Keratinocyte (primary cell): ENCODE measurements around the gene TNS4. TPM values are rescaled to one million over a fixed set of nuclear protein-coding genes. Genes with fewer than 3 reads are reported as not detected.

Experiments
- DNase-seq: peaks from one replicate; pipeline ENCODE4 v3.0.0-alpha.2; 2011; ENCODE audit warnings: low read depth, missing footprints, low spot score
- FAIRE-seq: peaks from 2 replicates; lab custom pipeline; 2011; peaks lifted over from hg19 to GRCh38; lab: Jason Lieb, UNC
- H2AFZ ChIP-seq: 2 replicates; pipeline ENCODE4 v1.6.0; 2012; ENCODE audit warnings: low read length, control low read depth, inconsistent platforms; ENCODE audit not compliant: control insufficient read depth
- H3K27ac ChIP-seq: 2 replicates; pipeline ENCODE4 v1.5.1; 2011; ENCODE audit warnings: low read length; ENCODE audit not compliant: control insufficient read depth, insufficient read depth
- H3K27me3 ChIP-seq: 3 replicates; pipeline ENCODE4 v1.6.0; 2011; ENCODE audit warnings: low read length; ENCODE audit not compliant: control insufficient read depth, insufficient read depth; ENCODE audit errors: extremely low read depth
- H3K36me3 ChIP-seq, 2 experiments: 2 replicates in 1 of 2; 3 replicates in 1 of 2; pipeline ENCODE4 v1.5.1; 2011; ENCODE audit warnings: low read length in 2 of 2, mild to moderate bottlenecking in 1 of 2; ENCODE audit not compliant: control insufficient read depth in 2 of 2, insufficient read depth in 2 of 2; ENCODE audit errors: extremely low read depth in 1 of 2
- H3K4me1 ChIP-seq: 3 replicates; pipeline ENCODE4 v1.5.1; 2011; ENCODE audit warnings: low read length; ENCODE audit not compliant: control insufficient read depth, insufficient read depth; ENCODE audit errors: extremely low read depth
- H3K4me2 ChIP-seq: 3 replicates; pipeline ENCODE4 v1.6.0; 2011; ENCODE audit warnings: low read depth, low read length; ENCODE audit not compliant: control insufficient read depth, insufficient read depth; ENCODE audit errors: extremely low read depth
- H3K4me3 ChIP-seq, 3 experiments: fragments of 200-600 bp in 1 of 3; sonication (generic) in 1 of 3; 2 replicates in 2 of 3; 3 replicates in 1 of 3; pipeline ENCODE4 v1.5.1; 2011 to 2016; ENCODE audit warnings: low read length in 3 of 3, mild to moderate bottlenecking in 3 of 3, control low read depth in 2 of 3, inconsistent platforms in 1 of 3, low read depth in 1 of 3, mixed read lengths in 1 of 3, mixed run types in 1 of 3, moderate library complexity in 1 of 3; ENCODE audit not compliant: control insufficient read depth in 2 of 3, insufficient read depth in 2 of 3; ENCODE audit errors: extremely low read depth in 1 of 3
- H3K79me2 ChIP-seq: 2 replicates; pipeline ENCODE4 v1.6.0; 2012; ENCODE audit warnings: low read length; ENCODE audit not compliant: control insufficient read depth, insufficient read depth
- H3K9ac ChIP-seq: 3 replicates; pipeline ENCODE4 v1.6.0; 2011; ENCODE audit warnings: low read length; ENCODE audit not compliant: control insufficient read depth, insufficient read depth; ENCODE audit errors: extremely low read depth
- H3K9me1 ChIP-seq: 3 replicates; pipeline ENCODE4 v1.6.0; 2011; ENCODE audit warnings: low read length; ENCODE audit not compliant: control insufficient read depth, insufficient read depth; ENCODE audit errors: extremely low read depth
- H3K9me3 ChIP-seq: 2 replicates; pipeline ENCODE4 v1.5.1; 2012; ENCODE audit warnings: low read depth, low read length; ENCODE audit not compliant: control insufficient read depth
- H4K20me1 ChIP-seq: 3 replicates; pipeline ENCODE4 v1.6.0; 2011; ENCODE audit warnings: low read length; ENCODE audit not compliant: control insufficient read depth, insufficient read depth; ENCODE audit errors: extremely low read depth
- EZH2 ChIP-seq: IDR thresholded peaks from one replicate; pipeline ENCODE4 v1.6.1; 2012; ENCODE audit warnings: inconsistent platforms, mild to moderate bottlenecking, low read length, moderate library complexity
- dilution Hi-C: fragments of 300-500 bp; cut with MboI; formaldehyde crosslinking; loops from one replicate; pipeline ENCODE4 v1.7.0; 2020; ENCODE audit warnings: low sequenced_read_pairs; ENCODE audit not compliant: extremely low pct_ligation_motif_present
- polyA plus RNA-seq, 5 experiments: library from polyadenylated mRNA; depleted of rRNA in 3 of 5; stranded (reverse) in 3 of 5; stranded (forward) in 1 of 5; unstranded in 1 of 5; fragments of >200 nt; gene quantifications; 1 replicate in 1 of 5; 2 replicates in 3 of 5; 3 replicates in 1 of 5; pipeline versions ENCODE4 v1.2.1 to v1.2.3, GENCODE V29; 2011 to 2012; ENCODE audit warnings: missing spikeins in 2 of 5, low read depth in 1 of 5, low replicate concordance in 1 of 5
- TF ChIP-seq, protein P1 (sequence below), 3 experiments: IDR thresholded peaks in 1 of 3; conservative IDR thresholded peaks in 1 of 3; optimal IDR thresholded peaks in 1 of 3; 2 replicates in 2 of 3; 3 replicates in 1 of 3; pipeline versions ENCODE3 to v1.5.1; 2011; ENCODE audit warnings: low read length in 3 of 3, mild to moderate bottlenecking in 3 of 3, moderate library complexity in 2 of 3, control low read depth in 1 of 3, inconsistent platforms in 1 of 3; ENCODE audit not compliant: insufficient read depth in 2 of 3; ENCODE audit errors: extremely low read depth in 1 of 3

TNS4 gene
- polyA plus RNA-seq, 1 donor (not counting 4 experiments of a cell fraction or from before 2014, with no cell fraction given) = 160 TPM

GRCh38 chr17:40538936-40539705 lies 37.7 kb upstream of the TNS4 start:
- TF ChIP-seq, protein P1, sequence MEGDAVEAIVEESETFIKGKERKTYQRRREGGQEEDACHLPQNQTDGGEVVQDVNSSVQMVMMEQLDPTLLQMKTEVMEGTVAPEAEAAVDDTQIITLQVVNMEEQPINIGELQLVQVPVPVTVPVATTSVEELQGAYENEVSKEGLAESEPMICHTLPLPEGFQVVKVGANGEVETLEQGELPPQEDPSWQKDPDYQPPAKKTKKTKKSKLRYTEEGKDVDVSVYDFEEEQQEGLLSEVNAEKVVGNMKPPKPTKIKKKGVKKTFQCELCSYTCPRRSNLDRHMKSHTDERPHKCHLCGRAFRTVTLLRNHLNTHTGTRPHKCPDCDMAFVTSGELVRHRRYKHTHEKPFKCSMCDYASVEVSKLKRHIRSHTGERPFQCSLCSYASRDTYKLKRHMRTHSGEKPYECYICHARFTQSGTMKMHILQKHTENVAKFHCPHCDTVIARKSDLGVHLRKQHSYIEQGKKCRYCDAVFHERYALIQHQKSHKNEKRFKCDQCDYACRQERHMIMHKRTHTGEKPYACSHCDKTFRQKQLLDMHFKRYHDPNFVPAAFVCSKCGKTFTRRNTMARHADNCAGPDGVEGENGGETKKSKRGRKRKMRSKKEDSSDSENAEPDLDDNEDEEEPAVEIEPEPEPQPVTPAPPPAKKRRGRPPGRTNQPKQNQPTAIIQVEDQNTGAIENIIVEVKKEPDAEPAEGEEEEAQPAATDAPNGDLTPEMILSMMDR (optimal IDR thresholded peaks at IDR 0.05 in 1 of 3, IDR thresholded peaks at IDR 0.05 in 1 of 3, conservative IDR thresholded peaks at IDR 0.05 in 1 of 3; ENCODE audit: extremely low read depth in 1 of 3, insufficient read depth in 2 of 3, low read length in 3 of 3) = no peak
- TF ChIP-seq EZH2 = no peak
- dilution Hi-C loops = no loop called here
- H3K4me2 ChIP-seq = peak overlapping the region; percentile 59

DNA sequence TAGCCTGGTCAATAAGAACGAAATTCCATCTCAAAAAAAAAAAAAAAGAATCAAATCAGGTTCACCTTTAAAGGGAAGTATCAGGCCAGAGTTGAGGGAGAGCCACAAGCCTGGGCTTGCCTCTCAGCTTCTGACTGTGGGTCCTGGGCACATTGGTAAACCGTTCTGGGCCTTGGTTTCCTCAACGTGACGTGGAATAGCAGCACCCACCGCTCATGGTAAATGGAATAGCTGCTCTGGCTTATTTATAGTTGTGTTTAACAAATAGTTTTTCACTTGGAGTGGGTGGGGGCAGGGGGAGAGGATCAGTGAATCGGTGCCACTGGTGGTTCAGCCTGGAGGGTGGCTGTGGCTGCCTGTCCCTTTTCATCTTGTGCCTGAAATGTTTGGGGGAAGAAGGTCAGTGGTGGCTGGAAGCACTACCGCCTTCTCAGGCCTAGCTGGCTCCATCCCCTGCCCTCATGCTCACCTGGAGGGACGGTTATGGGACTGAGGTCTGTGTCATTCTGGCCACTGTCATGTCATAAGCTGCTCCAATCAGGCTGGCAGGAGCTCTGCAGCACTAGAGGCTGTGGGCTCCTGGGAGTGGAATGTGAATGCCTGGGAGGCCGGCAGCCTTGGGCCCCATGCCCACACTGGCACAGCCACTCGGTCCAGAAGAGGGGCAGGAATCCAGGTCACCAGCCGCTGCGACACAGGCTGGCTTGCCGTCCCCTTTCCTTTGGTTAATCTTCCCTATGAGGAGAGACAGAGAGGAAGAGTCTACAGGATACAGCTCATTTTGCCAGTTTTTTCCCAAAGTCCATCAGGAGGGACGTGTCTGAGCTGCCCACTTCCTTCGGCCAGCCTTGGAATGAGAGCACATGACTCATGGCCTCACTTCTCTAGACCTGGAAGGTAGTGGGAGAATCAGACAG lies 36.9 kb upstream of the TNS4 start:
- TF ChIP-seq, protein P1 (optimal IDR thresholded peaks at IDR 0.05 in 1 of 3, IDR thresholded peaks at IDR 0.05 in 1 of 3, conservative IDR thresholded peaks at IDR 0.05 in 1 of 3; ENCODE audit: extremely low read depth in 1 of 3, insufficient read depth in 2 of 3, low read length in 3 of 3) = no peak
- no peak for TF ChIP-seq EZH2
- no peaks in the 10 kb centered on the region for H3K36me3 ChIP-seq
- H3K4me3 ChIP-seq = no peak overlapping the region
- H3K9ac ChIP-seq = peak overlapping the region; percentile 17
- H3K79me2 ChIP-seq = no peaks in the 10 kb centered on the region
- FAIRE-seq = peak; percentile 68
- H3K9me3 ChIP-seq = no peaks in the 10 kb centered on the region
- DNase-seq = no peak
- H4K20me1 ChIP-seq = no peaks in the 10 kb centered on the region
- peak overlapping the region; percentile 72 for H3K27ac ChIP-seq
- H3K4me2 ChIP-seq = peak overlapping the region; percentile 59
- peaks cover 59% of the 10 kb centered on the region for H3K4me1 ChIP-seq
- H2AFZ ChIP-seq = peak overlapping the region; percentile 2
- no peaks in the 10 kb centered on the region for H3K9me1 ChIP-seq
- dilution Hi-C loops = no loop called here
- no peaks in the 10 kb centered on the region for H3K27me3 ChIP-seq

More at GRCh38 chr17:40538936-40539705, 37.7 kb upstream of the TNS4 start:
- H3K27me3 ChIP-seq = no peaks in the 10 kb centered on the region
- FAIRE-seq = peak; percentile 43
- no peaks in the 10 kb centered on the region for H3K9me1 ChIP-seq
- peak overlapping the region; percentile 72 for H3K27ac ChIP-seq
- H3K9me3 ChIP-seq = no peaks in the 10 kb centered on the region
- peaks cover 54% of the 10 kb centered on the region for H3K4me1 ChIP-seq
- H3K4me3 ChIP-seq = no peak overlapping the region
- no peaks in the 10 kb centered on the region for H3K36me3 ChIP-seq
- no peaks in the 10 kb centered on the region for H4K20me1 ChIP-seq
- no peaks in the 10 kb centered on the region for H3K79me2 ChIP-seq
- no peak for DNase-seq
- H2AFZ ChIP-seq = no peak overlapping the region
- no peak overlapping the region for H3K9ac ChIP-seq
